Uterus (tissue), 4 donors: ENCODE measurements around the gene GNGT2. TPM values are rescaled to one million over a fixed set of nuclear protein-coding genes. Genes with fewer than 3 reads are reported as not detected.

Source experiments
- DNase-seq, 2 donors: peaks; one replicate each; pipeline ENCODE4 v3.0.0-alpha.2; 2019 to 2020
- H3K27ac ChIP-seq, 2 donors: fragments of 200-600 bp; sonication (generic); 1 replicate in 1 of 2; 2 replicates in 1 of 2; pipeline ENCODE4 v1.5.1; 2016 to 2018
- H3K27me3 ChIP-seq, 2 donors: fragments of 200-600 bp; sonication (generic); one replicate each; pipeline ENCODE4 v1.5.1; 2018 to 2019; ENCODE audit warnings: control low read depth in 1 of 2
- H3K36me3 ChIP-seq, 2 donors: fragments of 200-600 bp; sonication (generic); one replicate each; pipeline ENCODE4 v1.5.1; 2019; ENCODE audit warnings: control low read depth in 1 of 2
- H3K4me1 ChIP-seq, 2 donors: fragments of 200-600 bp; sonication (generic); one replicate each; pipeline ENCODE4 v1.5.1; 2018 to 2019; ENCODE audit warnings: control low read depth in 1 of 2
- H3K4me3 ChIP-seq, 2 donors: fragments of 200-600 bp; sonication (generic); 1 replicate in 1 of 2; 2 replicates in 1 of 2; pipeline ENCODE4 v1.5.1; 2018 to 2019; ENCODE audit warnings: mild to moderate bottlenecking in 1 of 2
- H3K9me3 ChIP-seq, 2 donors: fragments of 200-600 bp; sonication (generic); one replicate each; pipeline ENCODE4 v1.5.1; 2019; ENCODE audit warnings: control low read depth in 1 of 2
- CTCF ChIP-seq, 4 experiments: fragments of 200-600 bp in 2 of 4; fragments of 450-650 bp in 2 of 4; sonication (generic) in 2 of 4; IDR thresholded peaks; one replicate each; pipeline ENCODE4 v1.5.1; 2016 to 2019; ENCODE audit warnings: antibody characterized with exemption in 4 of 4, mild to moderate bottlenecking in 2 of 4, moderate library complexity in 1 of 4
- POLR2A ChIP-seq, 2 donors: fragments of 450-650 bp; IDR thresholded peaks; one replicate each; pipeline ENCODE4 v1.6.1; 2016; ENCODE audit warnings: antibody characterized with exemption in 2 of 2, mild to moderate bottlenecking in 1 of 2, moderate library complexity in 1 of 2
- intact Hi-C: fragments of 100-400 bp; cut with DNase I; formaldehyde crosslinking; loops from one replicate; pipeline ENCODE4 v1.15.1; 2023; ENCODE audit warnings: low total_unique reads
- total RNA-seq, 4 donors: library from RNA; depleted of rRNA in 3 of 4; stranded (reverse); fragments of >200 nt in 3 of 4; gene quantifications; one replicate each; pipeline versions ENCODE4 v1.1.0 to v1.2.4, GENCODE V29; 2014 to 2023
- donor health status: DM: yes; HTN: yes; CAD: no.

GNGT2 gene
- total RNA-seq, 4 donors from 2014 or later: 5.5 to 6.7 TPM; not detected in 2

- Histone ChIP-seq H3K27ac (no peak overlapping the region), H3K4me1 (no peaks in the 10 kb centered on the region), H3K27me3 (no peaks in the 10 kb centered on the region), H3K4me3 (no peak overlapping the region), H3K9me3 (no peaks in the 10 kb centered on the region), H3K36me3 (no peaks in the 10 kb centered on the region)
- TF ChIP-seq POLR2A (IDR thresholded peaks at IDR 0.05): no peak
- no peak for TF ChIP-seq CTCF (IDR thresholded peaks at IDR 0.05)
- intact Hi-C loops: no loop called here
- no peak for DNase-seq
Measured at GRCh38 chr17:49203796-49204195, 6.6 kb downstream of the GNGT2 start.

- DNase-seq: no peak
- no peak overlapping the region for H3K27ac ChIP-seq
- TF ChIP-seq POLR2A (IDR thresholded peaks at IDR 0.05) (no peak), CTCF (IDR thresholded peaks at IDR 0.05) (no peak)
- H3K27me3 ChIP-seq: no peaks in the 10 kb centered on the region
- intact Hi-C loops: no loop called here
- no peaks in the 10 kb centered on the region for H3K4me1 ChIP-seq
- H3K36me3 ChIP-seq: no peaks in the 10 kb centered on the region
- H3K4me3 ChIP-seq: no peak overlapping the region
- no peaks in the 10 kb centered on the region for H3K9me3 ChIP-seq
Measured at GRCh38 chr17:49201481-49201927, 8.9 kb downstream of the GNGT2 start.

- Histone ChIP-seq H3K27ac (no peak overlapping the region), H3K4me1 (no peaks in the 10 kb centered on the region), H3K27me3 (no peaks in the 10 kb centered on the region), H3K4me3 (no peak overlapping the region), H3K36me3 (no peaks in the 10 kb centered on the region), H3K9me3 (no peaks in the 10 kb centered on the region)
- DNase-seq: no peak
- TF ChIP-seq CTCF (IDR thresholded peaks at IDR 0.05) (no peak), POLR2A (IDR thresholded peaks at IDR 0.05) (no peak)
- intact Hi-C loops: no loop called here
Measured at GRCh38 chr17:49200423-49201083, 9.8 kb downstream of the GNGT2 start.

DNA sequence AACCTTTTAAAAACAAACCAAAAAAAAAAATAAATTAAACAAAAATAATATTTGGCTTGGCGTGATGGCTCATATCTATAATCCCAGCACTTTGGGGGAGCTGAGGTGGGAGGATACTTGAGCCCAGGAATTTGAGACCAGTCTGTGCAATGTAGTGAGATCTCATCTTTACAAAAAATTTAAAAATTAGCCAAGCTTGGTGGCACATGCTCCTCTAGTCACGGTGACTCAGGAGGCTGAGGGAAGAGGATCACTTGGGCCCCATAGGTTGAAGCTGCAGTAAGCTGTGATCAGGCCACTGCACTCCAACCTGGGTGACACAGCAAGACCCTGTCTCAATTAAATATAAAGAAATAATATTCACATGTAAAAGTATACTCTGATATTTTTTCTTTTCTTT, 12.2 kb downstream of the GNGT2 start:
- no peaks in the 10 kb centered on the region for H3K27me3 ChIP-seq
- H3K9me3 ChIP-seq: no peaks in the 10 kb centered on the region
- H3K4me1 ChIP-seq: no peaks in the 10 kb centered on the region
- TF ChIP-seq POLR2A (IDR thresholded peaks at IDR 0.05) (no peak), CTCF (IDR thresholded peaks at IDR 0.05) (no peak)
- H3K36me3 ChIP-seq: no peaks in the 10 kb centered on the region
- H3K27ac ChIP-seq: no peak overlapping the region
- intact Hi-C loops: no loop called here
- no peak overlapping the region for H3K4me3 ChIP-seq
- DNase-seq: no peak

- intact Hi-C loops: no loop called here
- no peak for DNase-seq
- Histone ChIP-seq H3K4me3 (no peak overlapping the region), H3K27me3 (no peaks in the 10 kb centered on the region), H3K9me3 (no peaks in the 10 kb centered on the region), H3K4me1 (no peaks in the 10 kb centered on the region), H3K36me3 (no peaks in the 10 kb centered on the region), H3K27ac (no peak overlapping the region)
- no peak for TF ChIP-seq POLR2A (IDR thresholded peaks at IDR 0.05)
- TF ChIP-seq CTCF (IDR thresholded peaks at IDR 0.05): no peak
Measured at GRCh38 chr17:49197346-49197998, 12.9 kb downstream of the GNGT2 start.
